ENCODE measurements around the gene NOX4. TPM values are rescaled to one million over a fixed set of nuclear protein-coding genes. Genes with fewer than 3 reads are reported as not detected.

NOX4 gene
- total RNA-seq, 2 donors from 2014 or later, result 166 to 293 TPM

GRCh38 chr11:89504270-89504669, 13.1 kb upstream of the NOX4 start:
- ATAC-seq (ENCODE audit: insufficient number of reproducible peaks, low FRiP score, low read depth), result no peak
- peaks cover 3 to 4% of the 10 kb centered on the region in 2 donors for H3K4me1 ChIP-seq (ENCODE audit: control insufficient read depth in 1 of 2, low read depth in 2 of 2)
- H3K36me3 ChIP-seq, result no peaks in the 10 kb centered on the region
- H3K27ac ChIP-seq, result no peak overlapping the region
- no peak for DNase-seq (ENCODE audit: low spot score)
- no peak for TF ChIP-seq CTCF (IDR thresholded peaks at IDR 0.05)
- H3K27me3 ChIP-seq (replicated peaks; ENCODE audit: insufficient read depth), result no peaks in the 10 kb centered on the region
- no peak overlapping the region for H3K4me3 ChIP-seq
- H3K9me3 ChIP-seq, result no peaks in the 10 kb centered on the region

GRCh38 chr11:89503422-89503821, 12.2 kb upstream of the NOX4 start:
- Histone ChIP-seq H3K9me3 (no peaks in the 10 kb centered on the region), H3K4me1 (ENCODE audit: control insufficient read depth in 1 of 2, low read depth in 2 of 2) (peaks cover 0 to 4% of the 10 kb centered on the region in 2 donors), H3K27ac (no peak overlapping the region), H3K27me3 (replicated peaks; ENCODE audit: insufficient read depth) (no peaks in the 10 kb centered on the region), H3K4me3 (no peak overlapping the region), H3K36me3 (no peaks in the 10 kb centered on the region)
- DNase-seq (ENCODE audit: low spot score), result no peak
- no peak for ATAC-seq (ENCODE audit: insufficient number of reproducible peaks, low FRiP score, low read depth)
- no peak for TF ChIP-seq CTCF (IDR thresholded peaks at IDR 0.05)

GRCh38 chr11:89502301-89502700, 11.1 kb upstream of the NOX4 start:
- ATAC-seq (ENCODE audit: insufficient number of reproducible peaks, low FRiP score, low read depth) (no peak), DNase-seq (ENCODE audit: low spot score) (no peak)
- Histone ChIP-seq H3K27me3 (replicated peaks; ENCODE audit: insufficient read depth) (no peaks in the 10 kb centered on the region), H3K4me3 (no peak overlapping the region), H3K4me1 (ENCODE audit: control insufficient read depth in 1 of 2, low read depth in 2 of 2) (peaks cover 0 to 11% of the 10 kb centered on the region in 2 donors), H3K36me3 (no peaks in the 10 kb centered on the region), H3K9me3 (no peaks in the 10 kb centered on the region), H3K27ac (peak overlapping the region; percentile 57 to 68)
- TF ChIP-seq CTCF (IDR thresholded peaks at IDR 0.05), result no peak

GRCh38 chr11:89500336-89500735, 9.2 kb upstream of the NOX4 start:
- no peak overlapping the region for H3K4me3 ChIP-seq
- TF ChIP-seq CTCF (IDR thresholded peaks at IDR 0.05), result no peak
- peak overlapping the region; percentile 57 to 68 for H3K27ac ChIP-seq
- no peak for ATAC-seq (ENCODE audit: insufficient number of reproducible peaks, low FRiP score, low read depth)
- H3K4me1 ChIP-seq (ENCODE audit: control insufficient read depth in 1 of 2, low read depth in 2 of 2), result peaks cover 5 to 28% of the 10 kb centered on the region in 2 donors
- no peaks in the 10 kb centered on the region for H3K9me3 ChIP-seq
- H3K36me3 ChIP-seq, result no peaks in the 10 kb centered on the region
- no peak for DNase-seq (ENCODE audit: low spot score)
- H3K27me3 ChIP-seq (replicated peaks; ENCODE audit: insufficient read depth), result no peaks in the 10 kb centered on the region

- H3K4me3 ChIP-seq, result no peak overlapping the region
- H3K4me1 ChIP-seq (ENCODE audit: control insufficient read depth in 1 of 2, low read depth in 2 of 2), result peaks cover 7 to 31% of the 10 kb centered on the region in 2 donors
- no peaks in the 10 kb centered on the region for H3K36me3 ChIP-seq
- no peaks in the 10 kb centered on the region for H3K9me3 ChIP-seq
- H3K27ac ChIP-seq, result no peak overlapping the region
- H3K27me3 ChIP-seq (replicated peaks; ENCODE audit: insufficient read depth), result no peaks in the 10 kb centered on the region
- no peak for TF ChIP-seq CTCF (IDR thresholded peaks at IDR 0.05)
- ATAC-seq (ENCODE audit: insufficient number of reproducible peaks, low FRiP score, low read depth) (no peak), DNase-seq (ENCODE audit: low spot score) (no peak)
These were observed 7.8 kb upstream of the NOX4 start for GRCh38 chr11:89498845-89499448.
